HCT116 (cell line): ENCODE results near the gene MPV17L2. TPM values are rescaled to one million over a fixed set of nuclear protein-coding genes. Genes with fewer than 3 reads are reported as not detected.

Source experiments
- ATAC-seq: fragments of 200-7000 bp; cut with Tn5 transposase; 2 replicates; pipeline ENCODE4 v1.9.1; 2020; ENCODE audit warnings: mild to moderate bottlenecking, moderate library complexity
- BruUV-seq: library from RNA; stranded (reverse); fragments of 400-500 nt; replicated peaks from 2 replicates; lab custom pipeline; 2021; lab: Mats Ljungman, UMichigan
- CTCF ChIA-PET: fragments of 300-600 bp; sonication (Branson Sonifier 250); formaldehyde crosslinking; loops from one replicate; lab custom pipeline; 2021; ENCODE audit warnings: antibody characterized with exemption; lab: Charles Lee
- POLR2A ChIA-PET: fragments of 300-600, 350-600 bp; sonication (Branson Sonifier 250); formaldehyde crosslinking; loops from one replicate; lab custom pipeline; 2021; ENCODE audit warnings: antibody characterized with exemption; lab: Charles Lee
- RAD21 ChIA-PET, 2 experiments: fragments of 300-600 bp; sonication (Branson Sonifier 250); formaldehyde crosslinking; loops; one replicate each; lab custom pipeline; 2023; ENCODE audit warnings: low total read pairs in 2 of 2; ENCODE audit not compliant: uncharacterized antibody in 2 of 2, unreplicated experiment in 2 of 2, low non-redundant PET in 1 of 2; lab: Charles Lee
- DNase-seq: peaks from one replicate; pipeline ENCODE4 v3.0.0-alpha.2; 2010; ENCODE audit warnings: low read depth, low spot score
- H2AFZ ChIP-seq: fragments of 200-600 bp; shearing (Covaris generic), sonication (generic); 2 replicates; pipeline ENCODE4 v1.6.1; 2017; ENCODE audit warnings: low read depth, mixed run types, mixed read lengths, antibody characterized with exemption, low read length; ENCODE audit not compliant: poor library complexity, severe bottlenecking
- H3K27ac ChIP-seq: 2 replicates; pipeline ENCODE4 v1.5.1; 2012; ENCODE audit warnings: low read depth, low read length
- H3K27me3 ChIP-seq: fragments of 200-600 bp; sonication (generic); 2 replicates; pipeline ENCODE4 v1.6.1; 2016; ENCODE audit warnings: mixed run types, low read length, mixed read lengths; ENCODE audit not compliant: insufficient read depth
- H3K36me3 ChIP-seq, 2 experiments: fragments of 200-500 bp in 1 of 2; fragments of 200-600 bp in 1 of 2; sonication (Bioruptor generic) in 1 of 2; sonication (generic) in 1 of 2; 2 replicates each; pipeline versions ENCODE4 v1.5.1 to v1.6.1; 2014 to 2016; ENCODE audit warnings: low read length in 2 of 2, inconsistent platforms in 1 of 2, mixed read lengths in 1 of 2, mixed run types in 1 of 2; ENCODE audit not compliant: insufficient read depth in 2 of 2, control insufficient read depth in 1 of 2
- H3K4me1 ChIP-seq, 2 experiments: fragments of 200-600 bp in 1 of 2; sonication (generic) in 1 of 2; 2 replicates each; pipeline versions ENCODE4 v1.5.1 to v1.6.1; 2012 to 2017; ENCODE audit warnings: low read length in 2 of 2, inconsistent platforms in 1 of 2, mild to moderate bottlenecking in 1 of 2, mixed read lengths in 1 of 2, mixed run types in 1 of 2, moderate library complexity in 1 of 2; ENCODE audit not compliant: insufficient read depth in 2 of 2, control insufficient read depth in 1 of 2
- H3K4me2 ChIP-seq: fragments of 200-600 bp; sonication (generic); 2 replicates; pipeline ENCODE4 v1.6.1; 2017; ENCODE audit warnings: mixed run types, low read length, mixed read lengths
- H3K4me3 ChIP-seq, 2 experiments: fragments of 200-600 bp in 1 of 2; sonication (generic) in 1 of 2; replicated peaks in 1 of 2; 2 replicates each; pipeline ENCODE4 v1.5.1; 2011 to 2016; ENCODE audit warnings: low read length in 2 of 2, control low read depth in 1 of 2, low read depth in 1 of 2, mild to moderate bottlenecking in 1 of 2, mixed read lengths in 1 of 2, mixed run types in 1 of 2
- H3K79me2 ChIP-seq: fragments of 200-600 bp; sonication (generic); 2 replicates; pipeline ENCODE4 v1.6.1; 2017; ENCODE audit warnings: mild to moderate bottlenecking, mixed run types, low read length, moderate library complexity, mixed read lengths; ENCODE audit not compliant: insufficient read depth
- H3K9ac ChIP-seq: fragments of 200-600 bp; sonication (generic); 2 replicates; pipeline ENCODE4 v1.6.1; 2016; ENCODE audit warnings: low read length, mixed read lengths
- H3K9me2 ChIP-seq: fragments of 200-600 bp; sonication (generic), shearing (Covaris generic); 2 replicates; pipeline ENCODE4 v1.6.1; 2017; ENCODE audit warnings: mixed run types, mild to moderate bottlenecking, moderate library complexity; ENCODE audit not compliant: insufficient read depth
- H3K9me3 ChIP-seq, 2 experiments: fragments of 200-500 bp in 1 of 2; fragments of 200-600 bp in 1 of 2; sonication (Bioruptor generic) in 1 of 2; sonication (generic) in 1 of 2; 2 replicates each; pipeline ENCODE4 v1.6.1; 2014 to 2017; ENCODE audit warnings: low read length in 2 of 2, mixed read lengths in 2 of 2, inconsistent platforms in 1 of 2, low read depth in 1 of 2, mild to moderate bottlenecking in 1 of 2, mixed run types in 1 of 2, moderate library complexity in 1 of 2; ENCODE audit not compliant: control insufficient read depth in 1 of 2, insufficient read depth in 1 of 2
- H4K20me1 ChIP-seq: fragments of 200-600 bp; sonication (generic), shearing (Covaris generic); 2 replicates; pipeline ENCODE4 v1.6.1; 2017; ENCODE audit warnings: mixed run types, mild to moderate bottlenecking, moderate library complexity; ENCODE audit not compliant: insufficient read depth
- ELF1 ChIP-seq: IDR thresholded peaks from 2 replicates; pipeline ENCODE4 v1.6.1; 2012; ENCODE audit warnings: low read depth, borderline replicate concordance
- EZH2 ChIP-seq: fragments of 200-600 bp; sonication (generic); IDR thresholded peaks from 2 replicates; pipeline ENCODE4 v1.6.1; 2017; ENCODE audit warnings: antibody characterized with exemption, mixed run types
- EZH2phosphoT487 ChIP-seq: fragments of 200-600 bp; IDR thresholded peaks from 2 replicates; pipeline ENCODE4 v1.6.1; 2018; ENCODE audit warnings: antibody characterized with exemption, borderline replicate concordance
- JUND ChIP-seq: IDR thresholded peaks from 2 replicates; pipeline ENCODE4 v1.6.1; 2012
- MAX ChIP-seq: IDR thresholded peaks from 2 replicates; pipeline ENCODE4 v1.6.1; 2012
- POLR2A ChIP-seq: IDR thresholded peaks from 2 replicates; pipeline ENCODE4 v1.7.0; 2011; ENCODE audit warnings: borderline replicate concordance; ENCODE audit not compliant: insufficient read depth, insufficient read length; ENCODE audit errors: extremely low read depth
- POLR2AphosphoS5 ChIP-seq: IDR thresholded peaks from 2 replicates; pipeline ENCODE4 v1.6.1; 2011; ENCODE audit warnings: mild to moderate bottlenecking, low read depth, low read length, moderate library complexity
- REST ChIP-seq: IDR thresholded peaks from 2 replicates; pipeline ENCODE4 v1.6.1; 2012; ENCODE audit warnings: low read depth
- SIN3A ChIP-seq: IDR thresholded peaks from 2 replicates; pipeline ENCODE4 v1.6.1; 2012; ENCODE audit warnings: low read depth
- TCF7L2 ChIP-seq: IDR thresholded peaks from 2 replicates; pipeline ENCODE4 v1.7.0; 2011; ENCODE audit warnings: borderline replicate concordance, inconsistent platforms; ENCODE audit not compliant: insufficient read depth, insufficient read length; ENCODE audit errors: extremely low read depth
- YY1 ChIP-seq: IDR thresholded peaks from 2 replicates; pipeline ENCODE4 v1.6.1; 2011; ENCODE audit warnings: low read length, low read depth, moderate library complexity, mild to moderate bottlenecking; ENCODE audit not compliant: insufficient replicate concordance; ENCODE audit errors: extremely low read depth
- intact Hi-C: fragments of 100-400 bp; cut with micrococcal nuclease; formaldehyde crosslinking; loops from 2 replicates; pipeline ENCODE4 v1.10.0; 2022
- total RNA-seq: library from RNA; stranded (reverse); gene quantifications from one replicate; pipeline ENCODE4 v1.2.1, GENCODE V29; 2021; ENCODE audit not compliant: unreplicated experiment

Gene MPV17L2
- total RNA-seq, 1 experiment from 2014 or later, result 18.7 TPM

GRCh38 chr19:18234194-18234593 lies 41.2 kb downstream of the MPV17L2 start:
- ChIA-PET RAD21 (no interaction called here), POLR2A (no interaction called here)
- Histone ChIP-seq H3K4me1 (peaks cover 2 to 16% of the 10 kb centered on the region in 2 experiments; a peak in 2 of 4 replicates), H3K36me3 (no peaks in the 10 kb centered on the region), H2AFZ (no peak overlapping the region), H4K20me1 (no peaks in the 10 kb centered on the region)
- no peak for DNase-seq
- TF ChIP-seq TCF7L2 (no peak), ELF1 (no peak), JUND (no peak), POLR2A (no peak), POLR2AphosphoS5 (no peak), EZH2phosphoT487 (no peak), MAX (no peak), SIN3A (no peak)
- TF ChIP-seq, all 23 proteins: peak for 0
- H3K9me2 ChIP-seq, result no peaks in the 10 kb centered on the region
- H3K27ac ChIP-seq, result no peak overlapping the region
- no peak overlapping the region for H3K4me2 ChIP-seq
- BruUV-seq, result no TSS peak
- no peak for ATAC-seq
- H3K9me3 ChIP-seq, result no peaks in the 10 kb centered on the region
- peaks cover 5% of the 10 kb centered on the region; the same call in 1 of the 2 replicates for H3K27me3 ChIP-seq
- H3K79me2 ChIP-seq, result no peaks in the 10 kb centered on the region
- H3K4me3 ChIP-seq, result no peak overlapping the region
- CTCF ChIA-PET, result no interaction called here
- intact Hi-C loops, result no loop called here
- no peak overlapping the region for H3K9ac ChIP-seq

GRCh38 chr19:18239303-18239702 lies 46.3 kb downstream of the MPV17L2 start:
- no peak overlapping the region for H3K9ac ChIP-seq
- H3K9me3 ChIP-seq, result no peaks in the 10 kb centered on the region
- ATAC-seq (no peak), DNase-seq (no peak)
- H3K4me2 ChIP-seq, result no peak overlapping the region
- H3K27ac ChIP-seq, result no peak overlapping the region
- no peaks in the 10 kb centered on the region for H3K36me3 ChIP-seq
- POLR2A ChIA-PET, result no interaction called here
- no peak overlapping the region for H3K4me3 ChIP-seq
- CTCF ChIA-PET, result no interaction called here
- RAD21 ChIA-PET, result no interaction called here
- H3K4me1 ChIP-seq, result no peaks in the 10 kb centered on the region
- TF ChIP-seq REST, result peak; percentile 95
- peak; percentile 82 for TF ChIP-seq MAX
- no peak for TF ChIP-seq POLR2AphosphoS5
- TF ChIP-seq EZH2, result no peak
- TF ChIP-seq SIN3A, result 0 out of 2 replicates have a peak, but pooled peaks have one; percentile 39
- TF ChIP-seq YY1, result no peak
- no TSS peak for BruUV-seq
- H3K79me2 ChIP-seq, result no peaks in the 10 kb centered on the region
- no peak overlapping the region for H2AFZ ChIP-seq
- no peaks in the 10 kb centered on the region for H4K20me1 ChIP-seq
- H3K27me3 ChIP-seq, result peaks cover 5% of the 10 kb centered on the region; the same call in 1 of the 2 replicates
- intact Hi-C loops, result no loop called here
- H3K9me2 ChIP-seq, result no peaks in the 10 kb centered on the region
